HepG2 (cell line): ENCODE data around the gene HTRA1. TPM values are rescaled to one million over a fixed set of nuclear protein-coding genes. Genes with fewer than 3 reads are reported as not detected.

ENCODE experiments used
- ATAC-seq: fragments of 200-7000 bp; cut with Tn5 transposase; 3 replicates; pipeline ENCODE4 v1.9.1; 2020; ENCODE audit warnings: mild to moderate bottlenecking, moderate library complexity
- BruUV-seq: library from RNA; stranded (reverse); fragments of 400-500 nt; replicated peaks from 2 replicates; lab custom pipeline; 2021; lab: Mats Ljungman, UMichigan
- CTCF ChIA-PET: fragments of 300-600 bp; formaldehyde crosslinking; extraction: SDS; loops from one replicate; lab custom pipeline; 2021; ENCODE audit warnings: low total read pairs, inconsistent platforms, low intra/inter-chr PET ratio; lab: Yijun Ruan, JAX
- POLR2A ChIA-PET: fragments of 350-600 bp; sonication (Branson Sonifier 250); formaldehyde crosslinking; loops from one replicate; lab custom pipeline; 2020; ENCODE audit warnings: antibody characterized with exemption, inconsistent platforms; lab: Yijun Ruan, JAX
- DNase-seq: peaks from one replicate; pipeline ENCODE4 v3.0.0-alpha.2; 2015; ENCODE audit warnings: low spot score
- FAIRE-seq: peaks from 3 replicates; lab custom pipeline; 2011; peaks lifted over from hg19 to GRCh38; lab: Jason Lieb, UNC
- H2AFZ ChIP-seq: one replicate; pipeline ENCODE4 v1.6.1; 2011; ENCODE audit warnings: low read length, inconsistent platforms
- H3K27ac ChIP-seq: fragments of 300-600 bp; 3 replicates; pipeline ENCODE4 v1.8.0; 2011; ENCODE audit warnings: mixed run types, mild to moderate bottlenecking, mixed read lengths, low read length, inconsistent platforms; ENCODE audit not compliant: insufficient read depth; ENCODE audit errors: extremely low read length
- H3K27me3 ChIP-seq, 2 experiments: fragments of 200-600 bp in 1 of 2; 2 replicates in 1 of 2; 3 replicates in 1 of 2; pipeline versions ENCODE4 v1.6.0 to v1.8.0; 2011; ENCODE audit warnings: low read length in 2 of 2, mild to moderate bottlenecking in 2 of 2, moderate library complexity in 2 of 2, inconsistent platforms in 1 of 2; ENCODE audit not compliant: insufficient read depth in 2 of 2, control insufficient read depth in 1 of 2
- H3K36me3 ChIP-seq, 2 experiments: fragments of 200-600 bp in 1 of 2; replicated peaks in 1 of 2; 2 replicates in 1 of 2; 3 replicates in 1 of 2; pipeline versions ENCODE4 v1.5.1 to v1.8.0; 2011; ENCODE audit warnings: low read length in 2 of 2, inconsistent platforms in 1 of 2; ENCODE audit not compliant: insufficient read depth in 2 of 2, control insufficient read depth in 1 of 2
- H3K4me1 ChIP-seq: 2 replicates; pipeline ENCODE4 v1.5.1; 2012; ENCODE audit warnings: low read length, inconsistent platforms; ENCODE audit not compliant: insufficient read depth
- H3K4me2 ChIP-seq: 2 replicates; pipeline ENCODE4 v1.6.0; 2011; ENCODE audit warnings: low read depth, low read length, inconsistent platforms
- H3K4me3 ChIP-seq, 3 experiments: fragments of 200-600 bp in 1 of 3; sonication (generic), shearing (Covaris generic) in 1 of 3; replicated peaks in 1 of 3; 2 replicates each; pipeline ENCODE4 v1.5.1; 2011 to 2016; ENCODE audit warnings: low read length in 3 of 3, inconsistent platforms in 2 of 3, low read depth in 2 of 3, mild to moderate bottlenecking in 2 of 3, control low read depth in 1 of 3, mixed read lengths in 1 of 3; ENCODE audit not compliant: insufficient read depth in 1 of 3
- H3K79me2 ChIP-seq: one replicate; pipeline ENCODE4 v1.6.1; 2011; ENCODE audit warnings: low read length, inconsistent platforms; ENCODE audit not compliant: insufficient read depth
- H3K9ac ChIP-seq: 2 replicates; pipeline ENCODE4 v1.6.0; 2011; ENCODE audit warnings: mild to moderate bottlenecking, low read depth, low read length, inconsistent platforms; ENCODE audit not compliant: insufficient read depth
- H3K9me3 ChIP-seq: 2 replicates; pipeline ENCODE4 v1.5.1; 2012; ENCODE audit warnings: mild to moderate bottlenecking, low read length
- H4K20me1 ChIP-seq: 2 replicates; pipeline ENCODE4 v1.6.0; 2011; ENCODE audit warnings: inconsistent platforms, mild to moderate bottlenecking, low read length, moderate library complexity; ENCODE audit not compliant: insufficient read depth
- HOXA7 ChIP-seq: sonication (generic); formaldehyde crosslinking; IDR thresholded peaks from 2 replicates; pipeline ENCODE4 v1.8.1; 2022; ENCODE audit warnings: mild to moderate bottlenecking, missing genetic modification reagents, moderate library complexity
- HOXD1 ChIP-seq: sonication (generic); formaldehyde crosslinking; IDR thresholded peaks from 2 replicates; pipeline ENCODE4 v1.5.0; 2020; ENCODE audit warnings: missing genetic modification reagents
- MIER3 ChIP-seq: IDR thresholded peaks from 2 replicates; pipeline ENCODE4 v1.6.1; 2016; ENCODE audit warnings: missing compliant biosample characterization, borderline replicate concordance
- THAP8 ChIP-seq: sonication (generic); formaldehyde crosslinking; IDR thresholded peaks from 2 replicates; pipeline ENCODE4 v1.5.1; 2020; ENCODE audit warnings: missing genetic modification reagents, mild to moderate bottlenecking, borderline replicate concordance
- ZBTB14 ChIP-seq: sonication (generic); formaldehyde crosslinking; IDR thresholded peaks from 2 replicates; pipeline ENCODE4 v1.4.0; 2020; ENCODE audit warnings: missing genetic modification reagents
- ZBTB40 ChIP-seq, 2 experiments: fragments of 450-650 bp in 1 of 2; sonication (generic) in 1 of 2; formaldehyde crosslinking in 1 of 2; IDR thresholded peaks; 2 replicates each; pipeline versions ENCODE4 v1.6.1 to v1.8.0; 2016 to 2022; ENCODE audit warnings: antibody characterized with exemption in 1 of 2, mild to moderate bottlenecking in 1 of 2, missing genetic modification reagents in 1 of 2
- ZBTB43 ChIP-seq: sonication (generic); formaldehyde crosslinking; conservative IDR thresholded peaks from 2 replicates; pipeline ENCODE4 v1.4.0; 2020; ENCODE audit warnings: missing genetic modification reagents
- ZNF740 ChIP-seq: sonication (generic); formaldehyde crosslinking; IDR thresholded peaks from 2 replicates; pipeline ENCODE4 v1.4.0; 2020; ENCODE audit warnings: missing genetic modification reagents
- ZSCAN25 ChIP-seq: sonication (generic); formaldehyde crosslinking; IDR thresholded peaks from 2 replicates; pipeline ENCODE4 v1.8.0; 2022; ENCODE audit warnings: mild to moderate bottlenecking, missing genetic modification reagents
- WGBS: methylation state at CpG from one replicate; pipeline ENCODE4 v1.1.6; 2017; ENCODE audit warnings: low lambda C conversion rate; 5-methylcytosine and 5-hydroxymethylcytosine counted together
- in situ Hi-C: cut with HindIII; loops from 2 replicates; pipeline ENCODE4 v1.10.0; 2017; ENCODE audit warnings: low pct_unique_long_range_greater_than_20kb; ENCODE audit not compliant: extremely low pct_ligation_motif_present
- intact Hi-C: fragments of 100-400 bp; cut with micrococcal nuclease; formaldehyde crosslinking; loops from one replicate; pipeline ENCODE4 v1.10.0; 2022; ENCODE audit not compliant: unreplicated experiment
- polyA plus RNA-seq, 8 experiments: library from polyadenylated mRNA; depleted of rRNA in 3 of 8; stranded (reverse) in 7 of 8; unstranded in 1 of 8; fragments of >200 nt; fragmentation: Illumina TruSeq in 4 of 8; extraction: Trizol in 4 of 8; gene quantifications; 2 replicates each; pipeline versions ENCODE4 v1.2.1 to v1.2.3, GENCODE V29; 2011 to 2016; ENCODE audit warnings: low read depth in 4 of 8, missing spikeins in 1 of 8, mixed read lengths in 1 of 8; ENCODE audit not compliant: insufficient read depth in 1 of 8
- total RNA-seq, 5 experiments: library from RNA; depleted of rRNA; stranded (reverse); fragments of >200 nt; fragmentation: Illumina TruSeq; extraction: Trizol; gene quantifications; 2 replicates each; pipeline ENCODE4 v1.2.3, GENCODE V29; 2016; ENCODE audit warnings: low read depth in 1 of 5

The HTRA1 gene
- total and polyA plus RNA-seq, 2 of the 13 experiments (the other 11 are each of a cell fraction or from before 2014, with no cell fraction given): 0.11 to 0.40 TPM

- no peak overlapping the region for H2AFZ ChIP-seq
- no peaks in the 10 kb centered on the region for H4K20me1 ChIP-seq
- H3K9me3 ChIP-seq: no peaks in the 10 kb centered on the region
- peaks cover 18 to 63% of the 10 kb centered on the region in 2 experiments; a peak in 4 of 5 replicates for H3K36me3 ChIP-seq
- no peak for FAIRE-seq
- no peaks in the 10 kb centered on the region for H3K27me3 ChIP-seq
- WGBS: 93% methylated on average over 3 of the region's 3 CpGs
- in situ Hi-C loops: no loop called here
- ChIA-PET CTCF (no interaction called here), POLR2A (no interaction called here)
- no peak for ATAC-seq
- BruUV-seq: no TSS peak
- H3K9ac ChIP-seq: no peak overlapping the region
- no peak for DNase-seq
- no peak overlapping the region for H3K27ac ChIP-seq
- H3K79me2 ChIP-seq: no peaks in the 10 kb centered on the region
- intact Hi-C loops: no loop called here
- no peak overlapping the region for H3K4me2 ChIP-seq
- no peaks in the 10 kb centered on the region for H3K4me1 ChIP-seq
- no peak overlapping the region for H3K4me3 ChIP-seq
- TF ChIP-seq ZNF740 (CRISPR knock-in tag) (no peak), ZBTB40 (IDR thresholded peaks at IDR 0.05) (no peak), ZBTB40 (CRISPR knock-in tag; IDR thresholded peaks at IDR 0.05) (no peak), HOXA7 (no peak), THAP8 (no peak), ZSCAN25 (CRISPR knock-in tag) (no peak), MIER3 (CRISPR knock-in tag) (no peak), HOXD1 (no peak), ZBTB43 (CRISPR knock-in tag) (no peak), ZBTB14 (CRISPR knock-in tag) (no peak)
Observed at GRCh38 chr10:122421054-122421625, 40.2 kb upstream of the HTRA1 start.
